ENCODE measurements around the gene MRPL49.

Gene MRPL49

GRCh38 chr11:65089621-65090020 lies 32.5 kb upstream of the MRPL49 start:
- TF ChIP-seq, protein P1, sequence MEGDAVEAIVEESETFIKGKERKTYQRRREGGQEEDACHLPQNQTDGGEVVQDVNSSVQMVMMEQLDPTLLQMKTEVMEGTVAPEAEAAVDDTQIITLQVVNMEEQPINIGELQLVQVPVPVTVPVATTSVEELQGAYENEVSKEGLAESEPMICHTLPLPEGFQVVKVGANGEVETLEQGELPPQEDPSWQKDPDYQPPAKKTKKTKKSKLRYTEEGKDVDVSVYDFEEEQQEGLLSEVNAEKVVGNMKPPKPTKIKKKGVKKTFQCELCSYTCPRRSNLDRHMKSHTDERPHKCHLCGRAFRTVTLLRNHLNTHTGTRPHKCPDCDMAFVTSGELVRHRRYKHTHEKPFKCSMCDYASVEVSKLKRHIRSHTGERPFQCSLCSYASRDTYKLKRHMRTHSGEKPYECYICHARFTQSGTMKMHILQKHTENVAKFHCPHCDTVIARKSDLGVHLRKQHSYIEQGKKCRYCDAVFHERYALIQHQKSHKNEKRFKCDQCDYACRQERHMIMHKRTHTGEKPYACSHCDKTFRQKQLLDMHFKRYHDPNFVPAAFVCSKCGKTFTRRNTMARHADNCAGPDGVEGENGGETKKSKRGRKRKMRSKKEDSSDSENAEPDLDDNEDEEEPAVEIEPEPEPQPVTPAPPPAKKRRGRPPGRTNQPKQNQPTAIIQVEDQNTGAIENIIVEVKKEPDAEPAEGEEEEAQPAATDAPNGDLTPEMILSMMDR (IDR thresholded peaks at IDR 0.05): no peak
- Histone ChIP-seq H3K4me3 (no peak overlapping the region), H3K27ac (no peak overlapping the region)
- no peak for DNase-seq (ENCODE audit: low spot score)

DNA sequence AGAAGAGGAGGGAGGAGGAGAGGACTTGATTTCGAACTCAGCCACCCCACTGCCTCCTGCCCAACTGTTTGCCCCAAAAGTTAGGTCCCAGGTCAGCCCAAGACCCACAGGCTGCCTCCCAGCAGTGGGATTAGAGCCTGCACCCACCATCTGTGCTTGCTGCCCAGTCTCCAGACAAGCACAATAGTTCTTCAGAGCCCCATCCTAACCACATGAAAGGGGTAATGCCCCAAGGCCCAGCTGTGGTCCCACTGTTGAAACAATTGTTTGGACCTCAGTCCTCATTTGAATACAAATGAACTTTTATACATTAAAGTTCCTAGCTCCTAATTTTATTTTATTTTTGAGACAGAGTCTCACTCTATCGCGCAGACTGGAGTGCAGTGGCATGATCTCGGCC lies 31.5 kb upstream of the MRPL49 start:
- TF ChIP-seq, protein P1 (IDR thresholded peaks at IDR 0.05): no peak
- no peak overlapping the region for H3K27ac ChIP-seq
- no peak for DNase-seq (ENCODE audit: low spot score)
- no peak overlapping the region for H3K4me3 ChIP-seq

DNA sequence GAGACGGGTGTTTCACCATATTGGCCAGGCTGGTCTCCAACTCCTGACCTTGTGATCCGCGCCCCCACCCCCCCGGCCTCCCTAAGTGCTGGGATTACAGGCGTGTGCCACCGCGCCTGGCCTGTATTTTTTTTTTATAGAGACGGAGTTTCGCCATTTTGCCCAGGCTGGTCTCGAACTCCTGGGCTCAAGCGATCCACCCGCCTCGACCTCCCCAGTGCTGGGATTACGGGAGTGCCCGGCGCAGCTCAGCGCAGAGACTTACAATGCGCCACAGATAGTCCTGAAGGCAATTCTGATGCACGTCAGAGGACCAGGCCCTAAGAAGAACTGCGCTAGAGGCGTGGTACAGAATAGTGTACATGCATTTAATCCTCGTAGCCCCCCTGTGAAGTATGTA lies 26.7 kb upstream of the MRPL49 start:
- TF ChIP-seq, protein P1 (IDR thresholded peaks at IDR 0.05): no peak
- Histone ChIP-seq H3K27ac (peak overlapping the region in 1 of 2 donors; percentile 96), H3K4me3 (peak overlapping the region; percentile 95)
- no peak for DNase-seq (ENCODE audit: low spot score)

DNA sequence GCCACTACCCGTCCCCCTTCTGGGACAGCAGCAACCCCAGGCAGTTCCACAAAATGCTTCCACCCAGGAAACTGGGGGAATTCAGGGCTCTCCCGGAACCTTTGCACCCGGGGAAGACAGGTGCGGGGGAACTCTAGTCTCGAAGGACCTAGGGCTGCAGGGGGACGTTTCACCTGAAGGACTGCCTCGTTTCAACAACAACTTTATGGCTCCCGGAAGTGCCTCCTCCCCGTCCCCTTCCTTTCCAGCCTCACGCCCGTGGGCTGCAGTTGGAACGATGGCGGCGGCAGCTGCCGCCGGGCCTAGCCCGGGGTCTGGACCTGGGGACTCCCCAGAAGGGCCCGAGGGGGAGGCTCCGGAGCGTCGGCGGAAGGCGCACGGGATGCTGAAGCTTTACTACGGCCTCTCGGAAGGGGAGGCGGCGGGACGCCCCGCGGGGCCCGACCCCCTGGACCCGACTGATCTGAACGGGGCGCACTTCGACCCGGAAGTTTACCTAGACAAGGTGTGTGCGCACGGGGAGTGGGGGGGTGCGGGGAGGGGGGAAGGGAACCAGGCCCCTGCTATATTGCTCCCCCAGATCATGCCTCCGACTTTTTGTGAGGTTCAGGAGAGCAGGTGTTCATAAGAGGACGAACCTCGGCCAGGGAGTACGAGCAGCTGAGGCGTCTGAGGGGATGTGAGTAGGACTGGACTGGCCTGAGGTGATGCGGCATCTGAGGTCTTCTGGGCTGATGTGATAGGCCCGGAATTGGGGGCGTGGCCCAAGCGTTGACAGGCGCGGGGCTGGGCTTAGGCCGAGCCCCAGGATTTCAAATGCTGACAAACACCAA lies 25.9 kb upstream of the MRPL49 start, which contains the start of gene VPS51:
TSS of gene VPS51 (plus strand) at position 241 of the 833 bp plus-strand sequence. CDS start at position 278, 37 bp downstream.
- peak within 1 kb of the TSS; percentile 73 to 96 for H3K27ac ChIP-seq
- peak within 1 kb of the TSS; percentile 95 for H3K4me3 ChIP-seq
- TF ChIP-seq, protein P1 (IDR thresholded peaks at IDR 0.05): no peak
- peak; percentile 91 for DNase-seq (ENCODE audit: low spot score)

- H3K4me3 ChIP-seq: peak overlapping the region; percentile 95
- TF ChIP-seq, protein P1 (IDR thresholded peaks at IDR 0.05): no peak
- no peak for DNase-seq (ENCODE audit: low spot score)
- peak overlapping the region; percentile 73 to 96 for H3K27ac ChIP-seq
Observed at GRCh38 chr11:65096926-65097325, 25.2 kb upstream of the MRPL49 start.

DNA sequence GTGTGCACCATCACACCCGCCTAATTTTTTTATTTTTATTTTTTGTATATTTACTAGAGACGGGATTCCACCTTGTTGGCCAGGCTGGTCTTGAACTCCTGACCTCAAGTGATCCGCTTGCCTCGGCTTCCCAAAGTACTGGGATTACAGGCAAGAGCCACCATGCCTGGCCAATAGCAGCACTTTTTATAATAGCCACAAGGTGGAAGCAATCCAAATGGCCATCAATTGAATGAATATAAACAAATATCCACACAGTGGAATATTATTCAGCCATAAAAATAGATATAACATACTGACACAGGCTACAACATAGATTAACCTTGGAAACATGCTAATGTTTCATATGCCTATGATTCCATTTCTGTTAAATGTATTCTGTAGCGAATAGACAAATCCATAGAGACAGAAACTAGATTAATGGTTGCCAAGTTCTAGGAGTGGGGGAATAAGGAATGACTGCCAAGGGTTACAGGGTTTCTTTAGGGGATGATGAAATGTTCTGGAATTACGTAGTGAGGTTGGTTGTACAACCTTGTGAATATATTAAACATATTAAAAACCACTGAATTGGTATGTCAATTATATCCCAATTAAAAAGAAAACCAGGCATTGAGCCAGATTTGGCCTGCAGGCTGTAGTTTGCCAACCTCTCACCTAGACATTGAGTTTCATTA lies 21.3 kb upstream of the MRPL49 start:
- no peak for DNase-seq (ENCODE audit: low spot score)
- Histone ChIP-seq H3K4me3 (no peak overlapping the region), H3K27ac (no peak overlapping the region)
- TF ChIP-seq, protein P1 (IDR thresholded peaks at IDR 0.05): no peak
